OCI-M2 (cell line): ENCODE data around the gene KRT4.
"Not testable (repeated sequence)": the region's sequence is repeated elsewhere in the genome, so short reads cannot be mapped to it uniquely, and the experiment has no call there.

Experiments
- DNase-seq: peaks from one replicate; lab custom pipeline; 2025; ENCODE audit not compliant: unreplicated experiment; lab: John Stamatoyannopoulos, UW

The KRT4 gene

DNA sequence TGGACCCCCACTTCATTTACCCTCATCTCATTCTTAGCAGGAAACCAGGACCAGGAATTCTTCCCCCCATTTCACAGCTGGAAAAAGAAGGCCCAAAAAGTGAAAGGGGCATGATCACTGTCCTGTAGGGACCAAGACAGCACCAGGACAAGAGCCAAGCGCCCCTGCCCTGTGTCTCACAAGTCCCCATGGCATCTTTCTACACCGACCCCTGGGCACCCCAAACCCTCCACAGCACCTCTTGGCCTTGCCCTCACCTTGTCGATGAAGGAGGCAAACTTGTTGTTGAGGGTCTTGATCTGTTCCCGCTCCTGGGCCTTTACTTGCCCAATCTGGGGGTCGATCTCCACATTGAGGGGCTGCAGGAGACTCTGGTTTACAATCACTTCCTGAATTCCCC, 37.5 kb downstream of the KRT4 start:
- DNase-seq, result no peak

DNA sequence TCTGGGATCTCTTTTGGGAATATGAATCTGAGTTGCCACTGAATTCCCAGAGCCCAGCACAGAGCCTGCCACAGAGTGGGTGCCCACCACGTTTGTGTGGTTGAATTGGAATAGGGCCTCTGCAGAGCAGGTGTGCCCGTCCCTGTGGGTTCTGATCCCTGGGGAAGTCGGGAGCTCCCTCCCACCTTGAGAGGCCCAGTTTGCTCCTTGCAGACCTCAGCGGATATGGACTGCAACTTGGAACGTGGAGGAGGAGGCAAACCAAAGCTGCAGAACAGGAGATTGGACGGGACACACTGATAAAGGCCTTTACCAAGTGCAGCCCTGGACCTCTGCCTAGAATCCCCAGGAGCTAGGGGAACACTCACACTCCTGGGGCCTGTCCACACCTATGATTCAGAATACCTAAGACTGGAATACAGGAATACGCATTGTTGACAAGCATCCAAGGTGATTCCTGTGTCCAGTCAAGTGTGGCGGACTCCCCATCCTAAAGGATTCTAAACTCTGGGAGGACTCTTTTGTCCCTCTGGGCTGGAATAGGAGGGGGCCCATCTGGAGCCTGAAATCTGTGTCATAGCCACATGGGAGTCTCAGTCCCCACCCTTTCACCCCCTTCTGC, 39.2 kb downstream of the KRT4 start:
- DNase-seq, result no peak

DNA sequence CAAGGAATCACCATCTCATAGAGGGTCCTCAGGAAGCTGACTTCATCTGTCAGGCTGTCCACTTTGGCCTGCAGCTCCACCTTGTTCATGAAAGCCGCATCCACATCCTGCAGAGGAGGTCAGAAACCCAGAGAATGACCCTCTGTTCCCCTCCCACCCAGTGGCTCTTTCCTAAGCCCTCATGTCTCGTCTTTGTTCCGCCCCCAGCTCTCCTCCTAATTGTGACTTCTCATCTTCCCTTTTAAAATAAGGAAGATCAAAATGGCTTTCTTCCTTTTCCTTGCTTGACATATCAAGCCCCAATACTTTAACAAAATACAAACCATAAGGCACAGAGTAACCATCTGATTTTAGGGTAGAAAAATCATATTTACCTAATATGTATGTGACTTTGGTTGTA, 41.1 kb downstream of the KRT4 start:
- no peak for DNase-seq

DNA sequence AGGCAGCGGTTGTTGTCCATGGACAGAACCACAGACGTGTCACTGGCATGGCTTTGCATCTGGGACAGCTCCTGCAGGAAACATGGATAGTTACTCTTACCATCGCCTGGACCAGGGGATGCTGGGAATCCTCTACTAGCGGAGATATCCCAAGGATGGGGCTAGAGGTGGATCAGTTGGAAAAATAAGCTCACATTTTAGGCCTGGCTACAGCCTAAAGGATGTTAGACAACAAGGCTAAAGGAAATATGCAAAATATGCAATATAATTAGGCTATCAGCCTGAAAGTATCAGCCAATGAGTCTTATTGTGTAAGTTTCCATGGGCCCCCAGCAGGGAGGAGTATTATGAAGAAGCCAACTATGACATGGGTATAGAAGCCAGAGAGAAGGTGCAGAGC, 41.7 kb downstream of the KRT4 start:
- no peak for DNase-seq

DNA sequence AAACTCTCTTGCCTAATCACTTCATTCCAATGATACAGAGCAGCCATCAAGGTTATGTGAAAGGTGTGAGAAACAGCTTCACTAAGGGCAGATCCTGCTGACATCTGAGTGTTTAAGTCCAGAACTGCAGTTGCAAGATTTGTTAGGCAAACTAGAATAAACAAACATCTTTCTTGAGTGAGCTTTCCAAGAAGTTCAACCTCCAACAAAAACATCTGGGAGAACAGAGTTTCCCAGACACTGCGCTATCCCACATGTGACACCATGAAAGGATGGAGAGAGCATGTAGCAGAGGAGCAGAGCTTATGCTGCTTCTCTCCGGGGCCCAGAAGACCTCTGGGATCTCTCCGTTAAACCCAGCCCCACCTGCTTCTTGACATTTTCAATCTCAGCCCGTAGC, 42.4 kb downstream of the KRT4 start:
- no peak for DNase-seq

DNA sequence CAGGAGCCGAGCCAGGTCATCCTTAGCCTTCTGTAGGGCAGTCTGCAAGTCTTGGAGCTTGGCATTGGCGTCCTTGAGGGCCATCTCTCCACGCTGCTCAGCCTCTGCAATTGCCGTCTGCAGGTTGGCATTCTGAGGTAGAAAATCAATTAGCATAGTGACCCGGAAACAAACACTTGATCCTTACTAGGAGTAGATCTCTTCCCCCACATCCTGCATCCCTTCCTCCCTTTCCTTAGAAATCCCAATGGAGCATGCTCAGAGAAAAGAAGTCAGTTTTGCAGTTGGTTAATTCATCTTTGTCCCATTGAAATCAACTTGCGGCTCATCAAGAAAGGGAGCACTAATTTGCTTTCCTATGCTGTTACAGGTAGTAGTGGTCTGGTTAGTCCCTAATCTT, 42.8 kb downstream of the KRT4 start:
- no peak for DNase-seq

DNA sequence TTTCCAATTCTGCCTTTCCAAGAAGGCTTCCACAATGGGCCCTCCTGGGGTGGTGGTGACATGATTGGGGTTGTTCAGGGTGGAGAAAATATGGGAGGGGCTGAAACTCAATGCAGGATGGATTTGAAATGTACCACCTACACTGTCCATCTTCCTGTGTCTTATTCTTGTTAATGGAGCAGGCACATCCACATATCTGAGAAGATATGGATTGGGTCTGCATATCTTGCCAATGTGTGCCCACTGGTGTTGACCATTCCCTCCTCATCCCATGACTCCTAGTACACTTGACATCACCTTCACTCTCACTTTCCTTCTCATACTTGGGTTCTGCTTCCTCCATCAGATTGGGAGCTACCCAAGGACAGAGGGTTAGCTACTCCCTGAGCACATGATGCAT, 44.0 kb downstream of the KRT4 start:
- DNase-seq, result no peak

DNA sequence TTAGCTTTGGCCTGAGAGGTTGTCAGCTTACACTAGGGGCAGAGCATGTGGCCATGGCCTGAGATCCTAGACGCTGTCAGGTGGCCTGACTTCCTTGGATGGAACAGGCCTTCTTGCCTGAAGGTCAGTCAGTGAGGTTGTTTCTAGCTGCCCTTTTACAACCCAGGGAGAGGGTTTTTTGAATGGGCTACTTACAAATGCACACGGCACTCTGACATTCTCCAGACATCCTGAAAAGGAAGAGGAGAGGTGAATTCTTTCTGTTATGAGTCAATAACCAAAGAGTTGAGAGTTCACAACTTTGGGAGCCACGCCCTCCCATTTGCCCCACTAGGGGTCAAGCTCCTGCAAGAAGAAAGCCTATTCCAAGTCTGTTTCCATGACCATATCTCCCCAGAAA, 44.6 kb downstream of the KRT4 start:
- no peak for DNase-seq

DNA sequence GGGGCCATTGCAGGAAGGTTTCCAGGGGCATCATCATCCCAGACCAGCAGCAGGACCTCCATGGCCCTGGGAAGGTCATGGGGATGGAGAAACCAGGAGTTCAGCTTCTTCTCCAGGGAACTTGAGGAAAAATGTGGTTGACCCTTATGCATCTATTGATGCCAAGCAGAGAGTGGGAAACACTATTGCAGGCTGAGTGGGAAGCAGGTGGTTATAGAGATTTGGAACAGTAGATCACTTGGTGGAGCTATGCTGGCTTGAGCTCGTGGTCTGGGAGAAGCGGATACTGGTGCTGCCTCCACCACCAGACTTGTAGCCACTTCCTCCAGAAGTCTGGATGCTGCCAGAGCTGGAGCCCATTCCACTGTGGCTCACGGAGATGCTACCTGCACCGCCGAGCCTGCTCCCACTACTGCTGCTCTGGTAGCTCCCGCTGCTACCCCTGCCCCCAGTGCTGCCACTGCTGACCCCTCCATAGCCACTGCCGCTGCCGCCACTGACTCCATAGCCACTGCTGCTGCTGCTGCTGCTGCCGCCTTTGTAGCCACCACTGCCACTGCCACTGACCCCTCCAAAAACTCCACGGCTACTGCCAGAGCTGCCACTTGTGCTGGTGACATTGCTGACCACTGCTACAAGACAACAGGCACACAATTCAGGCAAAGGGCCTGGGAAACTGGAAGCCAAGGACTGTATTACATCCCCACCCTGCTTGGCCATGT, 45.3 kb downstream of the KRT4 start:
- DNase-seq, result no peak

DNA sequence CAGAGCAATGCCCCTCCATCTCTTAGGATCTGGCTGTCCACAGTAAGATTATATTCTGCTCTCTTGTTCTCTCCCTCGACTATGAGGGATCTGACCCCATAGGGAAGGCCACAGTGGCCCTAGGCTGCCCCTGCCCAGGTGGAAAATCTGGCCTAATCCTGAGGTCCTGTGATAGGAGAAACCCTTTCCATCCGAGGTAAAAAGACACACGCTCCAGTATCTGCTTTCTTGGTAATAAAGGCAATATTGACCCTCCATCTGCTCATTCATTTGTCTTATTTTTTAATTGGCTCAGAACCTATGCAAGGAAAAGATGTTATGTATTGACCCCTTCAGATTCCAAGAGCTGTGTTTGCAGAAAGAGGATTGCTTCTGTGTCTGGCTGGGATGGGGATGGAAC, 46.5 kb downstream of the KRT4 start:
- DNase-seq, result no peak

DNA sequence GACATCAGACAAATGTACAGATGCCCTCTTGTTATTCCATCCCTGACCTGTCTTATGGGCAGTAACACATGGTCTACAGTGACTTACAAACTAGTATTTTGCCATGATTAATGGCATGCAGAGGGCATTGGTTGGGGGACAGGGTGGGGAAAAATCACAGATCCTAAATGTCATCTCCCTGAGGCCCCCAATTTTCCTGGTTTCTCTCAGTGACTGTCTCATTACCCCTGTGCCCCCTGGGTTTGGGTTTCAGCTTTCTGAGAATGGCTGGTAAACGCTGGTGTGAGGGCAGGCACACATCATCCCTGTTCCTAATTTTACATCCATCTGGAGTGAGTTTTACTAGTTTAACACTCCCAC, 46.9 kb downstream of the KRT4 start:
- DNase-seq, result no peak

DNA sequence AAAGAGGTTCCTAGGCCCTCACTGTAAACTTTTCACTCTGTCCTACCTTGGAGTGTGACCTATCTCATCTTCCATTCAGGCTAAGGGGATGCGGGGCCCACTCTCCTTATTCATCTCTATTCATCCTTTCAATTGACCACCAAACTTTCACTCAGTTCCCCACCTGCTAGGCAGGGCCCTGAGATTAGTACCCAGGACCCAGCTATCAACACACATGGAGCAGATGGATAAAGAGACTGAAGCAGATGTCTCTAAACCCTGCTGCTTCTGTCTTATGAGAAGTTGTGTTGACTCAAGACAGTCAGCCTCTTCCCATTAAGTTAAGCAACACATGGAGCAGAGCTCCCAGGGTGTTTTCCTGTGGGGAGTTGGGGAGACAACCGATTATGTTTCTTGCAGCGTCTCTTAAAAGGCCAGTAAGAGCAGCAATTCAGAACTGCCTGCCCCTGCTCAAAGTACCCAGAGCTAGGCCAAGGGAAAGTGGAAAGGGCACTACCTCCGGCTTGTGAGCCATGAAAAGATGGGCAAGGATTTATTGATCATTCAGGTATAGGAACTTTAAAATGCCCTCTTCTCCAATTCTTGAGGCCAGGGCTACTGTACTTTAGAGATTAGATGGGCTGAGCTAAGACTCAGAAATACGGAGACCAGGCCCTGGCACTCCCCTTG, 47.4 kb downstream of the KRT4 start:
- no peak for DNase-seq

DNA sequence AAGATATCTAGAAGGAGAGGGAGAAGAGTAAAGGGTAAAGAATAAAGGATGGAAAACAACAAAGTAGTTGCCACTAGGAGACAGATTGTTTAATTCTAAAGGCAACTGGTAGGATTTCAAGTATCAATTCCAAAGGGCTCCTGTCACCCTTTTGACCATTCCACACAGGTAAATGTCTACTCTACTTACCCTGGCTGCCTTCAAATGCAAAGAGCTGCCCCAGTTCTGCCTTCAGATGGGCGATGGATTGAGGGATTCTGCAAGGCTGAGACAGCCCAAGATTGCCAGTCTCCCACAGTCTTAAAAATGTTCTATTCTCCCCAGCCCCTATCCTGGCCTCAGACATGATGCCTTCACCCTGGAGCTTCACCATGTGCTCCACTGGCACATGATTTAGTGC, 48.2 kb downstream of the KRT4 start:
- no peak for DNase-seq

DNA sequence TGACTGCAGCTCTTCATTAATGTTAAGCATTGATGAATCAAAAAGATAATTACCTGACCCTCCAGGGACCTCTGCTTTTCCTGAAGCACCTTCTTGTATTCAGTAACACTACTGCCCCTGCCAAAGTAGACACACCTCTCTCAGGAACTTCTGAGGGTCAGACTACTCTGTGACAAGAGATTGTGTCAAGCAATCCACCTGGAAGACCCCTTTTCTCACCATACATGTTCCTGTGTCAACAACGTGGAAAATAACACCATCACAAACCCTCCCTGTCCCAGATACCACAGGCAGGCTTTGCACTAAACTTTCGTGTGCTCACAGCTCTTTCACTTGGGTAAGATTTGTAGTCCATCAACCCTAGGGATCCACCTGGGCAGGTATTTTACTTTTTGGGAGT, 49.9 kb downstream of the KRT4 start:
- no peak for DNase-seq

DNA sequence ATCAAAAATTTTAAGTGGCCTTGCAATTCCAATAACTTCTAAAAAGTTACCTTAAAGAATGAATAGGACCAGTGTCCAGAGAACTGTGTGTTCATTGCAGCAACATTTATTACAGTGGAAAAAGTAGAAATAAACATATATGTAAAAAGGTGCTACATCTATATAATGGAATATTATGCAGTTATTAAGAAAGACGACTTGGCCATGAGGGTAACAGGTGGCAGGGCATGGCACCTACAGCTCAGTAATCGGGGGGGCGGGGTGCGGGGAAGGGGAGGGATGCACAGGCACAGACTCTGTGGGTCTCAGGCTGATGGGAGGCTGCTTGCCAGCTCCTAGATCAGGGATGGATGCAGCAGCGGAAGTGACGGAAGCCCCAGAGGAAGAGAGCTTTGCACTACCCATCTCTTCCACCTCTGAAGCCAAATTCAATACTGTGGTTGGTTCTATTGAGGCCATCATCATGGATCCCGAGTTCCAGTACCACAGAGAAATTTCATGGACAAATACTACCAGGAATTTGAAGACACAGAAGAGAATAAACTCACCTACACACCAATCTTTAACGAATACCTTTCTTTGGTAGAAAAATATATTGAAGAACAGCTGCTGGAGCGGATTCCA, 50.8 kb downstream of the KRT4 start:
- DNase-seq, result no peak

DNA sequence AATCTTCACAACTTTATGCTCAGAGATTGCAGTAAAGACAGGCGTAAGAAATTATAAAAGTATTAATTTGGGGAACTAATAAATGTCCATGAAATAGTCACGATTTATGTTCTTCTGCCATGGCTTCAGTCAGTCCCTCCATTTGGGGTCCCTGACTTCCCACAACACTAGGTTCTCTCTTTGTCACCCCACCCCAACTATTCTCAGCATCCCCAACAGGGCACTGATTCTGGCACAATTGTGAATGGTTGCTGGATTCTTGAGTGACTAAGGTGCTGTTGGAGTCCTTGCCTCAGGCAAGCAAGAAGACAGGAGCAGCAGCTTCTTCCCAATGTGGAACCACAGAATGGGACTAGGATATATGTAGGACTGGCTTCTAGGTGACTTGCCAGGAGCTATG, 52.1 kb downstream of the KRT4 start:
- DNase-seq, result no peak

DNA sequence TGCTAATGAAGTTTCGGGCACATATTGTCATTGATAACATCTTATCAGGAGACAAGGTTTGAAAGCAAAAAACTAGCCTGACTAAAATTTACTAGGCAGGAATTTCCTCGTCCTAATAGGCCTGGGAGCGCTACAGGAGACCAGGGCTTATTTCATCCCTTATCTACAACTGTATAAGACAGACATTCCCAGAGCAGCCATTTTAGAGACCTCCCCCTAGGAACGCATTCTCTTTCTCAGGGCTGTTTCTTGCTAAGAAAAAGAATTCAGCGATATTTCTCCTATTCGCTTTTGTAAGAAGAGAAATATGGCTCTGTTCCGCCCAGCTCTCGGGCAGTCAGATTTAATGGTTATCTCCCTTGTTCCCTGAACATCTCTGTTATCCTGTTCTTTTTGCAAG, 52.7 kb downstream of the KRT4 start:
- not testable (repeated sequence) for DNase-seq

DNA sequence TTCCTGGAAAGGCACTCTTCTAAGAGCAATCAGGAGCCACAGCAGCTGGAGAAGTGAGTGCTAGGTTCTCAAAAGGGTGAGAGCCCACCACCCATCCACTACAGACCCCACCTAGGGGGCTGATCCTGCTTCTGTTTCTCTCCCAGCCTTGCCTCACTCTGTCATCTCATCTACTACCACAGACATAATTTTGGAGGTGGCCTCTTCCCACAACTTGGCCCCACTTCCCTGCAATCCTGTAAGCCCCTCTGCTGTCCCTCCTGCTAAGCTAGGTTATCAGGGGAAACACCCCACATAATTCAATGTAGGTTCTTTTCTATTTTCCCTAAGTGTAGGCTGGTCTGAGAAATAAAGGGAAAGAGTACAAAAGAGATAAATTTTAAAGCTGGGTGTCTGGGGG, 53.3 kb downstream of the KRT4 start:
- DNase-seq, result no peak

DNA sequence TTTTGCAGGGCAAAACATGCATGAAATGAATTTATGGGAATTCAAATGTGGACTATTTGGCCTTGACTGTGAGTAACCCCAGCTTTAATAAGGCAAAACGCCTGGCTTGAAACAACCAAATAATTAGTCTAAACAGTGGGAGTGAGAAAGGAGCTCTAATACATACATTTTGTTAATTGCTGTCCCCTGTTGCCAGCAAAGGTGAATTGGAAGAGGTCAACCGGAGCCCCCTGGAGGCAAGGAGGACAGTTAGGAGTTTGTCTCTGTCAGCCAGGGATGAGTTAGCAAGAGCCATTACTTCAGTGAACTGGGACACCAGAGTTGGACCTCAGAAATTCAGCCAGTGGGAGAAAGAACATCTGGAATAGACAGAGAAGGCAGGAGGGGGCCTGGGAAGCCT, 54.2 kb downstream of the KRT4 start:
- no peak for DNase-seq

DNA sequence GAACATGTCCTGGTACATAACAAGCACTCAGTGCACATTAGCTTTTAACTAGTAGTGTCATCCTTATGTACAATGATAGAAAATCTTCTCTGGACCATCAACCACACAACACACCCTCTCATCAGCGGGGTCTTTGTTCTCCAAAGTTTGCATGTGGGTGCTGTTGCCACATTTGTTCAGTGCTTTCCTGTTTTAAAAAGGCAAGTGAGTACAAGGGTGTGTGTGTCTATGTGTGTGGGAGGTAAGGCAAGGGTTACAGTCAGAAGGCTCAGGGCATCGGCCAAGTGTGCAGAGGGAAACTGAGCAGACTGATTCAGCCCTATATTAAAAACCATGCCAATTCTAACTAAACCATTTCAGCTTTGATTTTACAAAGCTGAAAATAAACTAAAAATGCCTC, 54.7 kb downstream of the KRT4 start:
- DNase-seq, result no peak

DNA sequence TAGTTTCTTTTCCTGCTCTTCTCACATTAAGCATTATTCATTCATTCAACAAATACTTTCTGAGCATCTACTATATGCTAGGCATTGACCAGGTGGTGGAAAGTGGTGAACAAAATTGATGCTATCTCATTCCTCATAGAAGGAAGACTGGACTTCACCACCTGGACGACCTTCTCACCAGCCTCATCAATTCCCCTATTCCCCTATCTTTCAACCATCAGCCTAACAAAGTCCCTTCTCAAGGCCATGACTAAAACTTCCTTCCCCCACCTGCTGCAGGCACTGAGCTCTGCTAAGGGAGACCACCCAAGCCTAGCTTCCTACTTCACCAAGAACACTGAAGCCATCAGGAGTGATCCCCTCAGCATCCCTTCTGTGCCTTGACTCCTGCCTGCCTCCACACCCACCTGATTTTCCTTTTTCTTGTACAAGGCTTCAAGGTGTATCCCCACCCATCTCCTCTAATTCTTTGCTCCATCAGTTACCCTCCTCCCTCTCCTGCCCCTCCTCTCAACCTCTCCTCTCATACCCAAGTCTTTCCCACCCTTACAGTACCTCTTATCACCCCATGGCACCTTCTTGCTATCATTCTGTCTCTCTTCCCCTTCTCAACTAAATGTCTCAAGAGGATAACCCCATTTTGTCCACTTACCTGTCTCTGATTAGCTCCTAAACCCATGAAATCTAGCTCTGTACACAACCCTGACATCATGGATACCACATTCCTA, 56.3 kb downstream of the KRT4 start:
- no peak for DNase-seq
